Muscle layer of duodenum (tissue), 2 donors: ENCODE measurements around the gene C2CD4B.

Experiments used
- H3K27ac ChIP-seq: one replicate; pipeline ENCODE4 v1.7.0; 2013; ENCODE audit warnings: mild to moderate bottlenecking, low read length
- H3K27me3 ChIP-seq: one replicate; pipeline ENCODE4 v1.7.0; 2013; ENCODE audit warnings: low read depth, mild to moderate bottlenecking, control low read depth, low read length
- H3K36me3 ChIP-seq, 2 donors: one replicate each; pipeline ENCODE4 v1.7.0; 2013; ENCODE audit warnings: low read length in 2 of 2, control low read depth in 1 of 2, mild to moderate bottlenecking in 1 of 2; ENCODE audit not compliant: insufficient read depth in 2 of 2, control insufficient read depth in 1 of 2
- H3K4me1 ChIP-seq, 2 donors: one replicate each; pipeline ENCODE4 v1.7.0; 2013; ENCODE audit warnings: low read length in 2 of 2, mild to moderate bottlenecking in 2 of 2, control low read depth in 1 of 2, moderate library complexity in 1 of 2; ENCODE audit not compliant: insufficient read depth in 2 of 2, control insufficient read depth in 1 of 2
- H3K4me3 ChIP-seq, 2 donors: one replicate each; pipeline ENCODE4 v1.7.0; 2013; ENCODE audit warnings: low read length in 2 of 2, low read depth in 1 of 2, mild to moderate bottlenecking in 1 of 2
- H3K9me3 ChIP-seq, 2 donors: one replicate each; pipeline ENCODE4 v1.7.0; 2013; ENCODE audit warnings: low read length in 2 of 2, control low read depth in 1 of 2, mild to moderate bottlenecking in 1 of 2; ENCODE audit not compliant: control insufficient read depth in 1 of 2
- donor health status: healthy.

The C2CD4B gene

DNA sequence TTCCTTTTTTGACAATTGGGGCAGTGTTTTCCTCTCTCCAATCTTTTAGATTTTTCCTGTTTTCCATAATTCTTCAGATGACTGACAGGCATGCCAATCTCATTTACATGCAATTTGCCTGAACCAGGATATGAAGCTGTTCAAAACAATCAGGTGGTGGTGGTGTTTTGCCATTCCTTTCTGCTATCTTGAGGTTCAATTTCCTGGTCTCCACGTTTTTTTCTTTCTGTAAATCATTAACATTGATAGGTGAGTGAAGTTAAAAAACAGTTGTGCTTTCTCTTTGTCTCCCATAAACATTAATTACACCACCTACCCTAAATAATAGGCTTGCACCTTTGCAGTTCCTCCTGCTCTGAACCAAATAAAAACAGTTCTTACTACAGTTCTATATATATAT lies 49.2 kb downstream of the C2CD4B start:
- H3K4me1 ChIP-seq: peaks cover 0 to 3% of the 10 kb centered on the region in 2 donors
- H3K9me3 ChIP-seq: no peaks in the 10 kb centered on the region
- no peaks in the 10 kb centered on the region for H3K36me3 ChIP-seq
- no peak overlapping the region for H3K27ac ChIP-seq
- H3K27me3 ChIP-seq: no peaks in the 10 kb centered on the region
- no peak overlapping the region for H3K4me3 ChIP-seq
